ENCODE data around the gene TOMM70.

DNA sequence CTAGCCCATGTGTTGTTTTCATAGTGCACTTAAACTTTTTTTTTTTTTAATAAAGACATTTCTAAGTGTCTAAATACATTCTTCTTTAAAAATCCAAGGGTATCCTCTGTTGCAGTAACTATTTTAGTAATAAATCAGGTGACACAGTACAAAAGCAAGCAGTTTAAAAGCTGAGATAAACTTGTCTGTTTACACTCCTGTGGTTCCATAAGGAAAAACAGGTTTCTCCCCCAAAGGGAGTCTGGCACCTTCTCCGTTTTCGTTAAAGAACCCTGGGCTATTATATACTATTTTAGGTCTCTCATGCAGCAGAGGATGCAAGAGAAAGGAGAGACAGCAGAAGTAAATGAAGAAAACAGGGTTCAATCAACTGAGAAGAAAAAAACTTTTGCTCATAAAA, 48.3 kb upstream of the TOMM70 start:
- TF ChIP-seq EZH2phosphoT487 (IDR thresholded peaks at IDR 0.05; ENCODE audit: low read length): no peak
- no peak for TF ChIP-seq EZH2 (optimal IDR thresholded peaks at IDR 0.05; ENCODE audit: low read depth, low read length)
- TF ChIP-seq, protein P1, sequence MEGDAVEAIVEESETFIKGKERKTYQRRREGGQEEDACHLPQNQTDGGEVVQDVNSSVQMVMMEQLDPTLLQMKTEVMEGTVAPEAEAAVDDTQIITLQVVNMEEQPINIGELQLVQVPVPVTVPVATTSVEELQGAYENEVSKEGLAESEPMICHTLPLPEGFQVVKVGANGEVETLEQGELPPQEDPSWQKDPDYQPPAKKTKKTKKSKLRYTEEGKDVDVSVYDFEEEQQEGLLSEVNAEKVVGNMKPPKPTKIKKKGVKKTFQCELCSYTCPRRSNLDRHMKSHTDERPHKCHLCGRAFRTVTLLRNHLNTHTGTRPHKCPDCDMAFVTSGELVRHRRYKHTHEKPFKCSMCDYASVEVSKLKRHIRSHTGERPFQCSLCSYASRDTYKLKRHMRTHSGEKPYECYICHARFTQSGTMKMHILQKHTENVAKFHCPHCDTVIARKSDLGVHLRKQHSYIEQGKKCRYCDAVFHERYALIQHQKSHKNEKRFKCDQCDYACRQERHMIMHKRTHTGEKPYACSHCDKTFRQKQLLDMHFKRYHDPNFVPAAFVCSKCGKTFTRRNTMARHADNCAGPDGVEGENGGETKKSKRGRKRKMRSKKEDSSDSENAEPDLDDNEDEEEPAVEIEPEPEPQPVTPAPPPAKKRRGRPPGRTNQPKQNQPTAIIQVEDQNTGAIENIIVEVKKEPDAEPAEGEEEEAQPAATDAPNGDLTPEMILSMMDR (IDR thresholded peaks at IDR 0.05; ENCODE audit: low read length): no peak
